ENCODE results near the gene IPO4.

IPO4 gene

DNA sequence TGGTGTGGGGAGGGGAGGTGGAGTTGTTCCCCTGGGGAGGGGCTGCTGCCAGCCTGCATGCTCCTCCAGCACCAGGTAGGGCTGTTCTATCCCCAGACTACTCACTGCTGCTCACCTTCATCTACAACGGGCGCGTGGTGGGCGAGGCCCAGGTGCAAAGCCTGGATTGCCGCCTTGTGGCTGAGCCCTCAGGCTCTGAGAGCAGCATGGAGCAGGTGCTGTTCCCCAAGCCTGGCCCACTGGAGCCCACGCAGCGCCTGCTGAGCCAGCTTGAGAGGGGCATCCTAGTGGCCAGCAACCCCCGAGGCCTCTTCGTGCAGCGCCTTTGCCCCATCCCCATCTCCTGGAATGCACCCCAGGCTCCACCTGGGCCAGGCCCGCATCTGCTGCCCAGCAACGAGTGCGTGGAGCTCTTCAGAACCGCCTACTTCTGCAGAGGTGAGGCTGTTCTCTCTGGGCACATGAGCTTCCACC lies 24.1 kb downstream of the IPO4 start:
- DNase-seq (ENCODE audit: extremely low read depth, insufficient read length) = no peak
- no peak overlapping the region for H3K4me3 ChIP-seq (replicated peaks; ENCODE audit: low read depth, low read length)
- no peaks in the 10 kb centered on the region for H3K27me3 ChIP-seq (replicated peaks; ENCODE audit: control insufficient read depth, insufficient read depth, low read length)
- TF ChIP-seq, protein P1, sequence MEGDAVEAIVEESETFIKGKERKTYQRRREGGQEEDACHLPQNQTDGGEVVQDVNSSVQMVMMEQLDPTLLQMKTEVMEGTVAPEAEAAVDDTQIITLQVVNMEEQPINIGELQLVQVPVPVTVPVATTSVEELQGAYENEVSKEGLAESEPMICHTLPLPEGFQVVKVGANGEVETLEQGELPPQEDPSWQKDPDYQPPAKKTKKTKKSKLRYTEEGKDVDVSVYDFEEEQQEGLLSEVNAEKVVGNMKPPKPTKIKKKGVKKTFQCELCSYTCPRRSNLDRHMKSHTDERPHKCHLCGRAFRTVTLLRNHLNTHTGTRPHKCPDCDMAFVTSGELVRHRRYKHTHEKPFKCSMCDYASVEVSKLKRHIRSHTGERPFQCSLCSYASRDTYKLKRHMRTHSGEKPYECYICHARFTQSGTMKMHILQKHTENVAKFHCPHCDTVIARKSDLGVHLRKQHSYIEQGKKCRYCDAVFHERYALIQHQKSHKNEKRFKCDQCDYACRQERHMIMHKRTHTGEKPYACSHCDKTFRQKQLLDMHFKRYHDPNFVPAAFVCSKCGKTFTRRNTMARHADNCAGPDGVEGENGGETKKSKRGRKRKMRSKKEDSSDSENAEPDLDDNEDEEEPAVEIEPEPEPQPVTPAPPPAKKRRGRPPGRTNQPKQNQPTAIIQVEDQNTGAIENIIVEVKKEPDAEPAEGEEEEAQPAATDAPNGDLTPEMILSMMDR (IDR thresholded peaks at IDR 0.05; ENCODE audit: insufficient read depth, low read length, poor library complexity, severe bottlenecking) = no peak
- H3K36me3 ChIP-seq (ENCODE audit: control insufficient read depth, insufficient read depth, low read length) = peaks cover 47% of the 10 kb centered on the region

DNA sequence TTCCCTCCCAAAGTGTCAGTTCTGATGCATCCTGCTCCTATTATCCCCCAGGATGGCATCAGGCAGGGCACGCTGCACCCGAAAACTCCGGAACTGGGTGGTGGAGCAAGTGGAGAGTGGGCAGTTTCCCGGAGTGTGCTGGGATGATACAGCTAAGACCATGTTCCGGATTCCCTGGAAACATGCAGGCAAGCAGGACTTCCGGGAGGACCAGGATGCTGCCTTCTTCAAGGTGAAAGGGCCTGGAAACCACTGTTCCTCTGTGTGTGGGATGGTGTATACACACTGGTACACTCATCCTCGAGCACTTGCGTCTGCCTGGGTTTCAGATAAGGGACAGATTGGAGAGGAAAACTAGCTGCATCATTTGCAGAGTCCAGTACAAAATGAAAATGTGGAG lies 26.5 kb downstream of the IPO4 start:
- Histone ChIP-seq H3K27me3 (replicated peaks; ENCODE audit: control insufficient read depth, insufficient read depth, low read length) (no peaks in the 10 kb centered on the region), H3K36me3 (ENCODE audit: control insufficient read depth, insufficient read depth, low read length) (peaks cover 56% of the 10 kb centered on the region), H3K4me3 (replicated peaks; ENCODE audit: low read depth, low read length) (peak overlapping the region; percentile 96)
- no peak for DNase-seq (ENCODE audit: extremely low read depth, insufficient read length)
- TF ChIP-seq, protein P1 (IDR thresholded peaks at IDR 0.05; ENCODE audit: insufficient read depth, low read length, poor library complexity, severe bottlenecking) = no peak

DNA sequence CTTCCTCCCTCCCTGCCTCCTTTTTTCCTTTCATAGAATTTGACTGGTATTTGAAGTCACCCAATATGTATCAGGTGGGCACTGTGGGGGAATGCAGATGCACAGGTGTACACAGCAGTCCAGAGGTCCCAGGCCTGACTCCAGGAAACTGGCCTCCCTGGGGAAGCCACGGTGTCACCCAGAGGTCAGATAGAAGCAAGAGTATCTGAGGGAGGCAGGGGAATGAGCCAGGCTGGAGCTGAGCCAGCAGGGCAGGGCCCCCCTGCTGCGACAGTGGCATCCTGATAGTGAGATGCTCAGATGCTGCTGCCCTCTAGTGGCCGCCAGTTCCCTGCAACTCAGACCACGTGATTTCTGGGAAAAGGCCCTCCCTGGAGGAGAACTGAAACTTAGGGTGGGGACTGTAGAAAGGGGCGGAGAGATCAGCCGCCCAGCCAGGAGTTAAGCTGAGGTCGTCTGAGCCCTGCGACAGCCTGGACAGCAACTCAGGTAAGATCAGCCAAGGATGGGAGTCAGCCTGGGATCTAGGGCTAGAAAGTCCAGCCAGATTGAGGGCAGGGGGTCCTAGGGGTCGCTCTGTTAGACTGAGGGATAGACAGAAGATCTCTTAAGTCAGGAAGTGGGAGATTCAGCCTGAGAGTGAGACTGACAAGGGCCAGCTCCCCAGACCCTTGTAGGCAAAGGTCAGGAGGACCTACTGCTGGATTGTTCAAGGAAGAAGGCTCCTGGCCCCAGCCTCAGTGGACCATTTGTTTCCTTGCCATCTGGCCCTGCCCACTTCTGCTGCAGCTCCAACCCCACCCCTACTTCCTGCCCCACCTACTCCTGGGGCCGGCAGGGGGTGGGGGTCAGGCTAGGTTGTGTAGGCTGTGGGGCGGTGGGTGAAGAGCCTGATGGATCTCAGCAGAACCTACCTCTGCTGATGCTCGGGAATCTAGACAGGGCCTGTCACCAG lies 27.5 kb downstream of the IPO4 start, which contains the start of gene IRF9:
Gene IRF9 (plus strand): TSS at position 416 of the 955 bp plus-strand sequence. CDS start 880 bp downstream, outside the sequence.
- peak within 1 kb of the TSS; percentile 96 for H3K4me3 ChIP-seq (replicated peaks; ENCODE audit: low read depth, low read length)
- peak; percentile 90 for DNase-seq (ENCODE audit: extremely low read depth, insufficient read length)
- TF ChIP-seq, protein P1 (IDR thresholded peaks at IDR 0.05; ENCODE audit: insufficient read depth, low read length, poor library complexity, severe bottlenecking) = peak; percentile 88
- no peaks in the 10 kb centered on the region for H3K27me3 ChIP-seq (replicated peaks; ENCODE audit: control insufficient read depth, insufficient read depth, low read length)
- peaks cover 56% of the 10 kb centered on the region for H3K36me3 ChIP-seq (ENCODE audit: control insufficient read depth, insufficient read depth, low read length)

DNA sequence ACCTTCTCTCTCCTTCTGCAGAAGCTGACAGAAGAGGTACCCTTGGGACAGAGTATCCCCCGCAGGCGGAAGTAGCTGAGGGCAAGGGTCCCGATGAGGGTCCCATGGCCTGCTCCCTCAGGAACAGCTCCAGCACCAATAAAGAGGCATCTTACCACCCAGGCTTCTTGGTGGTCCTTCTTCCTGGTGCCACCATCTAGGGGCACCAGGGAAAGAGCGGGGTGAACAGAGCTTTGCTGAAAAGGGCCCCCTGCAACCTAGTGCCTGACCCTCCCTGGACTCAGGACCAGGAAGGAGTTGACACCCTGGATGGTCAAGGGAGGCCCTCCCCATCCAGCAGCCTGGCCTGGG lies 28.1 kb downstream of the IPO4 start:
- TF ChIP-seq, protein P1 (IDR thresholded peaks at IDR 0.05; ENCODE audit: insufficient read depth, low read length, poor library complexity, severe bottlenecking) = no peak
- no peak overlapping the region for H3K4me3 ChIP-seq (replicated peaks; ENCODE audit: low read depth, low read length)
- peaks cover 53% of the 10 kb centered on the region for H3K36me3 ChIP-seq (ENCODE audit: control insufficient read depth, insufficient read depth, low read length)
- no peak for DNase-seq (ENCODE audit: extremely low read depth, insufficient read length)
- H3K27me3 ChIP-seq (replicated peaks; ENCODE audit: control insufficient read depth, insufficient read depth, low read length) = no peaks in the 10 kb centered on the region

DNA sequence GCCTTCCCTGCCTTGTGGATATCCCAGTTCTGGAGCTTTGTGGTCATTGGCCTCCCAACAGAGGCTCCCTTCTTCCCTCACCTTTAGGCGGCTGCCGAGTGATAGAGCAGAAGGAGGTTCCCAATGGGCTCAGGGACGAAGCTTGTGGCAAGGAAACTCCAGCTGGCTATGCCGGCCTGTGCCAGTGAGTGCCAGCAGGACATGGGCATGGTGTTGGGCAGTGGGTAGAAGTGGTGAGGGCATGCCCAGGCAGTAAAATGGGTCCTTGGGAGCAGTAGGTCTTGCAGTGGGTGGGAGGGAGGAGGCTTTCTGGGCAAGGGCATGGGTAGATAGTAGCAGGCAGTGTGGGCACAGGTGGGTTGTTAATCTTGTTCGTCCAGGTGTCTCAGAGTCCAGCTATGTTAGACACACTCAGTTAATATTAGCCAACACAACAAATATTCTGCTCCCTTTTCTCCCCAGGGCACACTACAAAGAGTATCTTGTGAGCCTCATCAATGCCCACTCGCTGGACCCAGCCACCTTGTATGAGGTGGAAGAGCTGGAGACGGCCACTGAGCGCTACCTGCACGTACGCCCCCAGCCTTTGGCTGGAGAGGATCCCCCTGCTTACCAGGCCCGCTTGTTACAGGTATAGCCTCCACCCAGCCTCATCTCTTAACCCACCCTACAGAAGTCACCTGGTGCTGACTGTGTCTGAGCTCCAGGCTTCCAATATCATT lies 28.7 kb downstream of the IPO4 start:
- TF ChIP-seq, protein P1 (IDR thresholded peaks at IDR 0.05; ENCODE audit: insufficient read depth, low read length, poor library complexity, severe bottlenecking) = no peak
- Histone ChIP-seq H3K27me3 (replicated peaks; ENCODE audit: control insufficient read depth, insufficient read depth, low read length) (no peaks in the 10 kb centered on the region), H3K36me3 (ENCODE audit: control insufficient read depth, insufficient read depth, low read length) (peaks cover 53% of the 10 kb centered on the region), H3K4me3 (replicated peaks; ENCODE audit: low read depth, low read length) (no peak overlapping the region)
- no peak for DNase-seq (ENCODE audit: extremely low read depth, insufficient read length)
